ENCODE data around the gene TRRAP. TPM values are rescaled to one million over a fixed set of nuclear protein-coding genes. Genes with fewer than 3 reads are reported as not detected.

Gene TRRAP
- total RNA-seq, 2 donors from 2014 or later: 21.1 to 25.2 TPM

DNA sequence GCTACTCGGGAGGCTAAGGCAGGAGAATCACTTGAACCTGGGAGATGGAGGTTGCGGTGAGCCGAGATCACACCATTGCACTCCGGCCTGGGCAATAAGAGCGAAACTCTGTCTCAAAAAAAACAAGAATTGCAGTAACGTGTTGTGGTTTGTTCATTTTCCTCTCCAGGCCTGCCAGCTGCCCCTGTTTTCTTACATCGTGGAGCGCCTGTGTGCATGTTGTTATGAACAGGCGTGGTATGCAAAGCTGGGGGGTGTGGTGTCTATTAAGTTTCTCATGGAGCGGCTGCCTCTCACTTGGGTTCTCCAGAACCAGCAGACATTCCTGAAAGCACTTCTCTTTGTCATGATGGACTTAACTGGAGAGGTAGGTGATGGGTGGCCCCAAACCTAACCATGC lies 52.1 kb downstream of the TRRAP start:
- WGBS, 2 donors: 89 to 94% methylated on average over 10 of the region's 10 CpGs
- no peaks in the 10 kb centered on the region for H3K4me1 ChIP-seq
- TF ChIP-seq, protein P1, sequence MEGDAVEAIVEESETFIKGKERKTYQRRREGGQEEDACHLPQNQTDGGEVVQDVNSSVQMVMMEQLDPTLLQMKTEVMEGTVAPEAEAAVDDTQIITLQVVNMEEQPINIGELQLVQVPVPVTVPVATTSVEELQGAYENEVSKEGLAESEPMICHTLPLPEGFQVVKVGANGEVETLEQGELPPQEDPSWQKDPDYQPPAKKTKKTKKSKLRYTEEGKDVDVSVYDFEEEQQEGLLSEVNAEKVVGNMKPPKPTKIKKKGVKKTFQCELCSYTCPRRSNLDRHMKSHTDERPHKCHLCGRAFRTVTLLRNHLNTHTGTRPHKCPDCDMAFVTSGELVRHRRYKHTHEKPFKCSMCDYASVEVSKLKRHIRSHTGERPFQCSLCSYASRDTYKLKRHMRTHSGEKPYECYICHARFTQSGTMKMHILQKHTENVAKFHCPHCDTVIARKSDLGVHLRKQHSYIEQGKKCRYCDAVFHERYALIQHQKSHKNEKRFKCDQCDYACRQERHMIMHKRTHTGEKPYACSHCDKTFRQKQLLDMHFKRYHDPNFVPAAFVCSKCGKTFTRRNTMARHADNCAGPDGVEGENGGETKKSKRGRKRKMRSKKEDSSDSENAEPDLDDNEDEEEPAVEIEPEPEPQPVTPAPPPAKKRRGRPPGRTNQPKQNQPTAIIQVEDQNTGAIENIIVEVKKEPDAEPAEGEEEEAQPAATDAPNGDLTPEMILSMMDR (IDR thresholded peaks at IDR 0.05): no peak
- H3K27me3 ChIP-seq: no peaks in the 10 kb centered on the region
- DNase-seq (no peak), ATAC-seq (no peak)
- H3K36me3 ChIP-seq (replicated peaks in 1 of 2; ENCODE audit: insufficient read depth in 1 of 2, low read depth in 2 of 2): peaks cover 8 to 47% of the 10 kb centered on the region in 2 donors
- no peak overlapping the region for H3K27ac ChIP-seq
- no peak overlapping the region for H3K4me3 ChIP-seq
- intact Hi-C loops (cut with DNase I): no loop called here
- no peaks in the 10 kb centered on the region for H3K9me3 ChIP-seq

DNA sequence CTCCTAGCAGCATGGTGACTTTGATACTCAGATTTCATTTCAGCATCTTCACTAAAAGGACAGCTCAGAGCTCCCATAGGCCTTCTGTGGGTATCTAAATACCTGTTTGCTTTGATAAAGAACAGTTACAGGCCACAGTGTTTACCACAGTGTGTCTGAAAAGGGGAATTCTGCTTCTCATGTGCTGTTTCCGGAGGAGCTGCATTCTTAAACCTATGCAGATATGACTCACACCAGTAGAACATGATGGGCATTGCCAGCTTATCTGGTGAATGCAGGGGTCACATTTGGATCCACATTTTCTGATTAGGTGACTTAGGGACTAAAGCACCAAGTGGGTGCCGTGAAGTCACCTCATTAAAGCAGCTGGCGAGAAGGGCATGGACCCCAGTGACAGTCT lies 52.6 kb downstream of the TRRAP start:
- intact Hi-C loops (cut with DNase I): no loop called here
- no peak for ATAC-seq
- WGBS, 2 donors: 89 to 90% methylated on average over 3 of the region's 3 CpGs

DNA sequence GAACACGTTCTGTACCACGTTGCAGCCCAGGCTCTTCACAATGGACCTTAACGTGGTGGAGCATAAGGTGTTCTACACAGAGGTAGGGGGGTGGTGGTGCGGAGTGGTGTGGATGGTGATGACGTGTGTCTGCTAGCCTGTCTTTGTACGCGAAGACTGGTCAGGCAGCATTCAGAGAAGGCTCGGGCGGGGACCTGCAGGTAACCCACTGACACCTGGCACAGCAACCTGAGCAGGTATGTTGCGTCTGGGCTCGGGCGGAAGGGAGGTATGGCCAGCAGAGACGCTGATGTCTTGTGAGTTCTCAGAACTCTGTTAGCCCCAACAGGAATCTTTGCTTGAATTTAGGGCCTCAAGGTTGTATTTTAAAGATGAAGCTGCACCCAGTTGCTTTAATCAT lies 55.0 kb downstream of the TRRAP start:
- ATAC-seq (no peak), DNase-seq (no peak)
- Histone ChIP-seq H3K4me1 (no peaks in the 10 kb centered on the region), H3K9me3 (no peaks in the 10 kb centered on the region), H3K36me3 (replicated peaks in 1 of 2; ENCODE audit: insufficient read depth in 1 of 2, low read depth in 2 of 2) (peaks cover 8 to 59% of the 10 kb centered on the region in 2 donors), H3K4me3 (no peak overlapping the region), H3K27me3 (no peaks in the 10 kb centered on the region), H3K27ac (no peak overlapping the region)
- intact Hi-C loops (cut with DNase I): no loop called here
- TF ChIP-seq POLR2A (IDR thresholded peaks at IDR 0.05): no peak
- 91 to 92% methylated on average over 13 of the region's 13 CpGs for WGBS, 2 donors

More for the DNA sequence above, 52.6 kb downstream of the TRRAP start:
- Histone ChIP-seq H3K27ac (no peak overlapping the region), H3K27me3 (no peaks in the 10 kb centered on the region), H3K4me3 (no peak overlapping the region), H3K36me3 (replicated peaks in 1 of 2; ENCODE audit: insufficient read depth in 1 of 2, low read depth in 2 of 2) (peaks cover 8 to 47% of the 10 kb centered on the region in 2 donors), H3K9me3 (no peaks in the 10 kb centered on the region), H3K4me1 (no peaks in the 10 kb centered on the region)
- no peak for DNase-seq
- TF ChIP-seq POLR2A (IDR thresholded peaks at IDR 0.05): no peak
- TF ChIP-seq, protein P1 (IDR thresholded peaks at IDR 0.05): no peak

DNA sequence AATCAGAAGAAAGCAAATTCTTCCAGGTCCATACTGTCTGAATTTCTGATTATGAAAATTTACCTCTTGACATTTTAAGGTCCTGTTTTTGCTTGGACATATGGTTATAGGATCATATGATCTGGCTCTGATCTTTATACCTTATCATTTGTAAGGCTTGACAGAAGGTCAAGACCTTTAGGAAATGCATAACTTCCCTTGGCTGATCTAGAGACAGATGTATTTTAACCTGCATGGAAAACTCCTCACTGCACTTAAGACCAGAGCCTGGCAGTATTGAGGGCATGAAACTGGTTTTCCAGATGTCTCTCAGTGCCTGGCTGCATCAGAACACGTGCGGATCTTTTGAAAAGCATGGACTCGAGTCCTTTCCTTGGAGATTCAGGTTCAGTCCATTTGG lies 55.9 kb downstream of the TRRAP start:
- intact Hi-C loops (cut with DNase I): no loop called here
- no peaks in the 10 kb centered on the region for H3K9me3 ChIP-seq
- peaks cover 8 to 64% of the 10 kb centered on the region in 2 donors for H3K36me3 ChIP-seq (replicated peaks in 1 of 2; ENCODE audit: insufficient read depth in 1 of 2, low read depth in 2 of 2)
- H3K27me3 ChIP-seq: no peaks in the 10 kb centered on the region
- no peak overlapping the region for H3K27ac ChIP-seq
- 89 to 95% methylated on average over 3 of the region's 3 CpGs for WGBS, 2 donors
- DNase-seq: no peak
- no peaks in the 10 kb centered on the region for H3K4me1 ChIP-seq
- TF ChIP-seq, protein P1 (IDR thresholded peaks at IDR 0.05): no peak
- no peak for ATAC-seq
- no peak overlapping the region for H3K4me3 ChIP-seq

DNA sequence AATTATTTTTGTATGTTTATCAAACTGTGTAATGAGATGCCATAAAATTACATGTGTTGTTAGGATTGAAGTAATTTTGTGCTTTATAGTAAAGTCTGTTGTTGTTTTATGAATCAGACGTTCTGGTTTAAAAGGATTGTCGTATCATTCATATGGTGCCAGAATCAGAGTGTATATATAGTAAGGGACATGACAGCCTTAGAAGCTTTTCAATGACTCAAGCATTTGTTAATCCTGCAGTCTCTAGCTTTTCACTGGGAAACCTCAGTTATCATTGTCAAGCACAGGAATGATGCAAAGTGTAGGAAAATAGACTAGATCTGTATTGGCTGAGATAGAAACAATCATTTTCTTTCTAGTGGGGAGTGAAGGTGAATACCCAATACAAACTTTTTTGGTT lies 57.5 kb downstream of the TRRAP start:
- H3K36me3 ChIP-seq (replicated peaks in 1 of 2; ENCODE audit: insufficient read depth in 1 of 2, low read depth in 2 of 2): peaks cover 6 to 61% of the 10 kb centered on the region in 2 donors
- 72 to 83% methylated on average over 2 of the region's 2 CpGs for WGBS, 2 donors

More for the DNA sequence above, 57.5 kb downstream of the TRRAP start:
- intact Hi-C loops (cut with DNase I): no loop called here
- no peaks in the 10 kb centered on the region for H3K9me3 ChIP-seq
- DNase-seq (no peak), ATAC-seq (no peak)
- H3K4me3 ChIP-seq: no peak overlapping the region
- no peak for TF ChIP-seq POLR2A (IDR thresholded peaks at IDR 0.05)
- TF ChIP-seq, protein P1 (IDR thresholded peaks at IDR 0.05): no peak
- no peaks in the 10 kb centered on the region for H3K4me1 ChIP-seq
- H3K27me3 ChIP-seq: no peaks in the 10 kb centered on the region
- no peak overlapping the region for H3K27ac ChIP-seq

All from body of pancreas (tissue), 4 donors.